ENCODE results near the gene LDLRAP1.

Gene LDLRAP1

DNA sequence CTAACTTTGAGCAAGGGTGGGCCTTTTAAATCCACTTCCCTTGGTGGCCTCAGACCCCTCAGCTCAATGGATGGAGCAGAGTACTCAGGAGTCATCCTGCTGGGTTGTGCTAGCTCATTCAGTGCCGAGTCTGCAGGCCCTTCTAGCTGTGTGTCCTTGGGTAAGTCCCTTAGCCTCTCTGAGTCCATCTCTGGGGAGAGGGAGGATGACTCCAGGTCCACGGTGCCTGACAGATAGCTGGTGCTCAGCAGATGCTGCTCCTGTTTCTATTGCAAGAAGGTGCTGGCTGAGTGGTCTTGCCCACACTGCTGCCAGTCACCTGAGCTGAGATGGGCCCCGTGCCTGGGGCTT lies 11.0 kb downstream of the LDLRAP1 start:
- H3K27ac ChIP-seq = no peak overlapping the region
- intact Hi-C loops (cut with DNase I; ENCODE audit: low total_unique reads) = no loop called here
- H3K27me3 ChIP-seq = no peaks in the 10 kb centered on the region
- DNase-seq = no peak
- peaks cover 0 to 74% (median 32%) of the 10 kb centered on the region in 4 donors for H3K4me1 ChIP-seq
- H3K4me3 ChIP-seq = no peak overlapping the region
- peaks cover 0 to 37% (median 26%) of the 10 kb centered on the region in 3 donors for H3K36me3 ChIP-seq
- no peaks in the 10 kb centered on the region for H3K9me3 ChIP-seq
- TF ChIP-seq CTCF (IDR thresholded peaks at IDR 0.05) = no peak

- H3K27ac ChIP-seq = no peak overlapping the region
These were observed 11.7 kb downstream of the LDLRAP1 start for GRCh38 chr1:25554886-25555752.

GRCh38 chr1:25555753-25556092 lies 12.3 kb downstream of the LDLRAP1 start:
- Histone ChIP-seq H3K4me3 (no peak overlapping the region), H3K27ac (no peak overlapping the region), H3K9me3 (no peaks in the 10 kb centered on the region), H3K36me3 (peaks cover 0 to 50% (median 29%) of the 10 kb centered on the region in 3 donors), H3K4me1 (peaks cover 0 to 60% (median 19%) of the 10 kb centered on the region in 4 donors), H3K27me3 (no peaks in the 10 kb centered on the region)
- no peak for DNase-seq
- intact Hi-C loops (cut with DNase I; ENCODE audit: low total_unique reads) = no loop called here
- no peak for TF ChIP-seq CTCF (IDR thresholded peaks at IDR 0.05)

More at GRCh38 chr1:25554886-25555752, 11.7 kb downstream of the LDLRAP1 start:
- peaks cover 0 to 44% (median 29%) of the 10 kb centered on the region in 3 donors for H3K36me3 ChIP-seq
- H3K4me1 ChIP-seq = peaks cover 0 to 67% (median 25%) of the 10 kb centered on the region in 4 donors
- H3K27me3 ChIP-seq = no peaks in the 10 kb centered on the region
- DNase-seq = no peak
- intact Hi-C loops (cut with DNase I; ENCODE audit: low total_unique reads) = no loop called here
- TF ChIP-seq CTCF (IDR thresholded peaks at IDR 0.05) = no peak
- H3K9me3 ChIP-seq = no peaks in the 10 kb centered on the region
- H3K4me3 ChIP-seq = no peak overlapping the region

DNA sequence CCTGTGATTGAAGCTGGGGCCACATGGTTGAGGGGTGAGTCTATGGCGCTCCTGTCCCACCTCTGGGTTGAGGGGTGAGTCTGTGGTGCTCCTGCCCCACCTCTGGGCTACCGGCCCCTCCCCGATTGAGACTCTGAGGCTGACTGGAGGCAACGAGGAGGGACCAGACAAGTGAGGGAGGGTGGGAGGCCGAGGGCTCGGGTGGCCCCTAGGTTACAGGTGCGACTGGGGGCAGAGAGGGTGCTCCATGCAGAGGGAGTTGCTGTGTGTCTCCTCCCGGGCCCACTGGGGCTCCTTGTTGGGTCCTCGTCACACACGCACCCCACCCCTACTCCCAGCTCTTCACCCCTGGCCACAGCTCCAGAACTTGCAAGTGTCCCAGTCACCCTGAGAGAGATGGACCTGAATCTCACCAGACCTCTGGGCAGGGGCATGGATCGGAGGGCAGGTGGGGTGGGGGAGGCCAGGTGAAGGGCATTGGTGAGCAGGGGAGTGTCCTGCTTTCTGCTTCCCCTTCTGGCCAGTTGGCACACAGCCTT lies 12.8 kb downstream of the LDLRAP1 start:
- Histone ChIP-seq H3K4me3 (no peak overlapping the region), H3K36me3 (peaks cover 0 to 53% (median 29%) of the 10 kb centered on the region in 3 donors), H3K4me1 (peaks cover 0 to 56% (median 18%) of the 10 kb centered on the region in 4 donors), H3K27me3 (no peaks in the 10 kb centered on the region), H3K9me3 (no peaks in the 10 kb centered on the region), H3K27ac (peak overlapping the region in 1 of 2 donors; percentile 24)
- DNase-seq = no peak
- no peak for TF ChIP-seq CTCF (IDR thresholded peaks at IDR 0.05)
- intact Hi-C loops (cut with DNase I; ENCODE audit: low total_unique reads) = no loop called here

GRCh38 chr1:25556791-25557476 lies 13.5 kb downstream of the LDLRAP1 start:
- no peak for TF ChIP-seq CTCF (IDR thresholded peaks at IDR 0.05)
- DNase-seq = no peak
- intact Hi-C loops (cut with DNase I; ENCODE audit: low total_unique reads) = no loop called here
- H3K27me3 ChIP-seq = no peaks in the 10 kb centered on the region
- no peaks in the 10 kb centered on the region for H3K9me3 ChIP-seq
- no peak overlapping the region for H3K4me3 ChIP-seq
- no peak overlapping the region for H3K27ac ChIP-seq
- peaks cover 0 to 58% (median 29%) of the 10 kb centered on the region in 3 donors for H3K36me3 ChIP-seq
- H3K4me1 ChIP-seq = peaks cover 0 to 48% (median 16%) of the 10 kb centered on the region in 4 donors
